ENCODE measurements around the gene OR10T2.
"Not testable (repeated sequence)": the region's sequence is repeated elsewhere in the genome, so short reads cannot be mapped to it uniquely, and the experiment has no call there.

The OR10T2 gene

GRCh38 chr1:158398818-158399514 lies at the start of gene OR10T2:
Gene OR10T2 (minus strand): TSS chr1:158399466. CDS start chr1:158399466, 0 bp downstream.
- DNase-seq: no peak

GRCh38 chr1:158445376-158445775 lies 46.1 kb upstream of the OR10T2 start:
- DNase-seq: no peak

GRCh38 chr1:158434741-158435140 lies 35.5 kb upstream of the OR10T2 start:
- DNase-seq: no peak

GRCh38 chr1:158430163-158430562 lies 30.9 kb upstream of the OR10T2 start:
- not testable (repeated sequence) for DNase-seq

- DNase-seq: no peak
Observed at GRCh38 chr1:158426137-158426536, 26.9 kb upstream of the OR10T2 start, which contains the start of gene OR10K2. Gene OR10K2 (minus strand): TSS chr1:158426237. CDS start chr1:158420866, 5,371 bp downstream.

GRCh38 chr1:158425027-158425426 lies 25.8 kb upstream of the OR10T2 start:
- DNase-seq: no peak

GRCh38 chr1:158422212-158422611 lies 22.9 kb upstream of the OR10T2 start:
- DNase-seq: no peak

GRCh38 chr1:158417586-158417985 lies 18.3 kb upstream of the OR10T2 start:
- DNase-seq: no peak

- no peak for DNase-seq
Observed at GRCh38 chr1:158414651-158415345, 15.5 kb upstream of the OR10T2 start.

GRCh38 chr1:158407092-158407491 lies 7.8 kb upstream of the OR10T2 start:
- DNase-seq: no peak

- DNase-seq: no peak
Observed at GRCh38 chr1:158400871-158401270, 1.6 kb upstream of the OR10T2 start.

GRCh38 chr1:158396646-158397045 lies 2.6 kb downstream of the OR10T2 start:
- DNase-seq: no peak

- DNase-seq: no peak
Observed at GRCh38 chr1:158393476-158393875, 5.8 kb downstream of the OR10T2 start.

- no peak for DNase-seq
Observed at GRCh38 chr1:158391099-158391498, 8.2 kb downstream of the OR10T2 start.

- no peak for DNase-seq
Observed at GRCh38 chr1:158390331-158390730, 8.9 kb downstream of the OR10T2 start.

- DNase-seq: no peak
Observed at GRCh38 chr1:158374860-158375259, 24.4 kb downstream of the OR10T2 start.

- DNase-seq: not testable (repeated sequence)
Observed at GRCh38 chr1:158374101-158374500, 25.2 kb downstream of the OR10T2 start.

GRCh38 chr1:158371188-158371953 lies 27.9 kb downstream of the OR10T2 start:
- DNase-seq: no peak

- no peak for DNase-seq
Observed at GRCh38 chr1:158366783-158367182, 32.5 kb downstream of the OR10T2 start.

- DNase-seq: no peak
Observed at GRCh38 chr1:158362941-158363340, 36.3 kb downstream of the OR10T2 start.

GRCh38 chr1:158362482-158362881 lies 36.8 kb downstream of the OR10T2 start:
- DNase-seq: no peak

- DNase-seq: no peak
Observed at GRCh38 chr1:158357441-158357840, 41.8 kb downstream of the OR10T2 start.

- DNase-seq: no peak
Observed at GRCh38 chr1:158356616-158357015, 42.6 kb downstream of the OR10T2 start.
